GM19438 (cell line): Measurements from ENCODE around the gene CDH13.

ENCODE experiments used
- ATAC-seq: cut with Tn5 transposase; IDR thresholded peaks from one replicate; pipeline ENCODE4 v1.9.1; 2021; ENCODE audit warnings: low read depth; ENCODE audit not compliant: unreplicated experiment

The CDH13 gene

DNA sequence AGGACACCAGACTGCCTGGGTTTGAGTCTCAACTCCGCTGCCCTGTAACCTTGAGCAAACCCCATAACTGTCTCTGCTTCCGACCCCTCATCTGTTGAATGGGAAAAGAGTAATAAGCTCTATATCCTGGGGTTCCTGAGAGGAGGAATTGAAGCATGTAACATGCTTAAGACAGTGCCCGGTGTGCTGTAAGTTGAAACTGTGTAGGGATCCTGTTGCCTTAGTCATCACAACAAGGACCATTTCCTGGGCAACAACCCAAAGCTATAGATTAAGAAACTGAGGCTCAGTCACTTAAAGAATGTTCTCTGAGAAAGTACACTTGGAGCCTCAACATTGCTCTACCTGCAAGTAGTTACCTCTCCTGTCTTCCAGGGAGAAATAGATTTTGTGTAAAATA is 23.0 kb downstream of the CDH13 start:
- no peak for ATAC-seq

GRCh38 chr16:82650804-82651203 is 24.0 kb downstream of the CDH13 start:
- ATAC-seq: no peak

GRCh38 chr16:82651921-82652601 is 25.3 kb downstream of the CDH13 start:
- peak; percentile 37 for ATAC-seq

DNA sequence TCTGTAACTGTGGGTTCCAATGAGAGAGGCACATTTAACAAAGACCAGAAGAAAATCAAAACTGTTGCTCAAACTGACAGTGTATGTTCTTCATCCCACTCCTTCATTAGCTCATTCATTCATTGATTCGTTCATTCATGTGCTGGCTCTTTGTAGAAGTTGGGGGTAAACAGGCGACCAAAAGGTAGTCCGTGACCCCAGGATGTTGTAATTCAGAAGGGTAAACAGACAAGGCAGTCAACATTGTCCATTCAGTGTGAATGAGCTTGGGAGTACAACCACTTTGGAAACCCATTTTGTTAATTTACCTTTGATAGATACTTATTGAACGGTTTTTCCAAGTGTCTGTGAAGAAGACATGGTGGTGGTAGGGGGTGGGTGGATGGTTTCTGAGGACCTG is 26.1 kb downstream of the CDH13 start:
- ATAC-seq: no peak

- ATAC-seq: peak; percentile 76
Observed at GRCh38 chr16:82653550-82654511, 27.1 kb downstream of the CDH13 start.

DNA sequence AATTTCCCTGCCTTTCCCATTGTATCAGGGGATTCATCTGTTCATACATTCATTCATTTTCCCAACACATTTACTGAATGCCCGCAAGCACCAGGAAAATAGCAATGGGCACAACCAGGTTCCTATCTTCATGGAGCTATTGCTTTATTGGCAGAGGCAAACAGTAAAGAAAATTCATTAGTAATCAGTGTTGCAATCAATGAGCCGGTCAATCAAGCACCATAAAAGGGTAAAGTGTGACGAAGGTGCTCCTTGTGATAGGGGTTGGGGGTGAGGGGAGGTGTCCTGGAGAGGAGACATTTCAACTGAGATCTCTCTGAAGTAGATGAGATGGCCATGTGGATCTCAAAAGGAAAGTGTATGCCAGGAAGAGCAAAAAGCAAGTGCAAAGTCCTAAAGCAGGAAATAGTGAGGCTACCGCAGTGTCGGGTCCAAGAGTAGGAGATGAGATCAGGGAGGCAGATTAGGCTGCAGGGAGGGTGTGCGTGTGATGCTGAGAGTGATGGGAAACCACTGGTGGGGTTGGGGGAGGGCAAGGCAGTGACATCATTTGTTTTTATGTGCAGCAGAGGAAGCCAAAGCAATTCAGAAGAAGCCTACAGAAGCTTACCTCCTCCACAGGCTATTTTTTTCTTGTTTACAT is 28.4 kb downstream of the CDH13 start:
- ATAC-seq: no peak

- ATAC-seq: no peak
Observed at GRCh38 chr16:82655720-82656490, 29.1 kb downstream of the CDH13 start.

DNA sequence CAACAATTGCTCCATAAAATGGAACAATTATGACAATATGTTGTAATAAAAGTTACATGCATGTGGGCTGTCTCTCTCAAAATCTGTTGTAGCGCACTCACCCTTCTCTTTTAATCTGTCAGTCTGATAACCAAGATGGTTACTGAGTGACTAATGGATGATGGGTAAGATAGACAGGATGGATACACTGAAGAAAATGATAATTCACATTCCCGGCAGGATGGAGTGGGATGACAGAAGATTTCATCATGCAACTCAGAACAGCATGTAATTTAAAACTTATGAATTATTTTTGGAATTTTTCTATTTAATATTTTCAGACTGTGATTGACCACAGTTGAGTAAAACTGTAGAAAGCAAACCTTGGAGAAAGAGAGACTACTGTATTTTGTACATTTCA is 30.5 kb downstream of the CDH13 start:
- no peak for ATAC-seq

DNA sequence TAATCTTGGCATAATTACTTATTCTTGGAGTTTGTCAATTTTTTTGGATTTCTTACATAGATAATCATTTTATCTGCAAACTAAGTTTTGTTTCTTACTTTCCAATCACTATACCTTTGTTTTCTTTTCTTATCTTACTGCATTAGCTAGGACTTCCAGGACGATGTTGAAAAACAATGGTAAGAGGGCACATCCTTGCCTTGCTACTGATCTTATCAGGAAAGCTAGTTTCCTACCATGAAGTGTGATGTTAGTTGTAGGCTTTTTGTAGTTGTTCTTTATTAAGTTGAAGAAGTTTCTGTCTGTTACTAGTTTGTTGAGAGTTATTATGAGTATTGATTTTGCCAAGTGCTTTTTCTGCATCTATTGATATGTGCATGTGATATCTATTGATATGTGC is 31.0 kb downstream of the CDH13 start:
- no peak for ATAC-seq

- no peak for ATAC-seq
Observed at GRCh38 chr16:82658796-82659195, 32.0 kb downstream of the CDH13 start.

DNA sequence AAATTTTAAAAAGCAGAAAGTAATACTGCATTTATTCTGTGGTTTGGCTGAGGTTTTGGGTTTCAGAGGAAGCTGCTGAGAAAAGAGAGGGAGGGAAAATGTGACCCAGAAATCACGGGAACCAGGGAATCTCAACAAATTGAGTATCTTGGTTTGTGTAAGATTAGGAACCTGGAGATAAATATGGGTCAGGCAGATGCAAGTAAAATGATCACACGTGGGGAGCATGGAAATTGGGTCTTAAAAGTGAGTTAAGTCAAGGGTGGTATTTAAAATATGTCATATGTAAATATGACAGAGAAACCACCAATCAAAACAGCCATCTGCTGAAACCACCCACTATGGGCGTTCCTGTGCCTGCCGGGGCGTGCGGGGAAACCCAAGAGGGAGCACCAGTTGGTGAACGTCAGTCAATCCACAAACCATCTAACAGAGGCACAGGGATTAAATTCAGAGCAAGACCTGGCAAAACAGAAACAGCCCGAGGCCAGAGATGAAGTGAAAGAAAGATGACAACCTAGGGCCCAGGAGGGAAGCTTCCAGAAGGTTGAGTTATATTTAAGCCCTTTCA is 33.4 kb downstream of the CDH13 start:
- no peak for ATAC-seq

DNA sequence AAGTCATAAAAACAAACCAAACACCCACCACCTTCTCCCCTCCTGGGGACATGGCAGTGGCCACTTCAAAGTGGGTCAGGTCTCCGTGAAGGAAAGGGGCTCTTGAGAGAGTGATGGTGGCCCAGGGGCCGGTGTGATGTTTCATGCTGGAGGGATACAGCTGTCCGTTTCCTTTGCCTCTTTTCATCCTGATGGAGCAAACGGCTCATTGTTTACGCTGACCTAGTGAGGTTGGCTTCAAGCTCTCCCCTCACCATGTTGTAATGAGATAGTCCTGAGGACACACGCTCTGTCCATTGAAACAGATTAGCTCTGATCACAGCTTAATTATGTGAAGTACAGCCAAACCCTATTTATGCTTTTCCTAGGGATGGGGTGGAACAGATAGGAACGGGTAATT is 34.2 kb downstream of the CDH13 start:
- ATAC-seq: no peak

- no peak for ATAC-seq
Observed at GRCh38 chr16:82664181-82664580, 37.4 kb downstream of the CDH13 start.

DNA sequence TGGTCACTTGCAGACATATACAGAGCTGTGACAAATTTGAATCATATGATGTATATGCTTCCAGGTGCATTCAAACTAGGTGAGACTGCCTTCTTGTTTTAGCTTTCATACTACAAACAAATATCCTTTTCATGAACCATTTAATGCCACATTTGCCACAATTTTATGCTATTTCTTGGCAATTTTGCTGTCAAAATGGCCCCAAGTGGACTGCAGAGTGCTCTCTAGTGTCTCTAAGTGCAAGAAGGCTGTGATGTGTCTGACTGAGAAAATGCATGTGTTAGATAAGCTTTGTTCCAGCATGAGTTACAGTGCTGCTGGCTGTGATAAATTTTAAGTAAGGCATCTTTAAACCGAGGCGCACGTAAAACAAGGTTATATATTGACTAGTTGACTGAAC is 38.3 kb downstream of the CDH13 start:
- ATAC-seq: no peak

- ATAC-seq: no peak
Observed at GRCh38 chr16:82667437-82667836, 40.7 kb downstream of the CDH13 start.

DNA sequence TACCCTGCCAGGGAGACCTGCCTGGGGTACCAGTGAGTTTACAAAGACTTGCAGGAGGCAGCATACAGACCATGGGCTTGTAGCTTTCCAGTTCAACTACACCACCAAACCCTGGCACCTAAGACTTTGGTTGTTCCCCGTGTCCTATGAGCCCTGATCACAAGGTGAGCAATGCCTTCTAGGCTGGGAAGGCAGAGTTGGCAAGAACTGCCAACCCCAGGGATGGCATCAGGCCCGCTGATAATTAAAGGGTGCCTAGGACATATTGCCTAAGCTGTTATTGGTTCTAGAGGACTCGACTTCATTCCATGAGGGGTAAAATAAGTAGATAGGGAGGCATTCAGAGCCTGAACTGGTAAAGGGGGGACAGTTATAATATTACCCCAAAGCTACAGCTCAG is 41.3 kb downstream of the CDH13 start:
- ATAC-seq: no peak

DNA sequence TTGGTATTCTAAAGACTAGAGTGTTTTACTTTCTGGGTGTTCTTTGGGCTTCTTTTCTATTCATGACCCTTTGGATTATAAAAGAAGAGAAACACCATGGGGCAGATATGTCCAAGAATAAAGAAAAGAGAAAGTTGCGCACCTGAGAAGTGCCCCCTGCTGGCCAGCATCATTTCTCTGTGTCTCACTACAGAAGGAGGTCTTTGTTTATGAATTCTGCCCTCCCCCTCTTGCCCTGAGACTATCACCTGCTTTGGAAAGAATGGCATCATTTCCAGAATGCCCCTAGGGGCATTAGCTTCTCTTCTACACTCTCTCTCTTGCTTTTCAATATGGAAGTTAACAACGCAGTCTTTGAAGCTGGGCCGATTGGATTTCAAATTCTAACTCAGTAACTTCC is 45.0 kb downstream of the CDH13 start:
- no peak for ATAC-seq

GRCh38 chr16:82672676-82673075 is 45.9 kb downstream of the CDH13 start:
- no peak for ATAC-seq

DNA sequence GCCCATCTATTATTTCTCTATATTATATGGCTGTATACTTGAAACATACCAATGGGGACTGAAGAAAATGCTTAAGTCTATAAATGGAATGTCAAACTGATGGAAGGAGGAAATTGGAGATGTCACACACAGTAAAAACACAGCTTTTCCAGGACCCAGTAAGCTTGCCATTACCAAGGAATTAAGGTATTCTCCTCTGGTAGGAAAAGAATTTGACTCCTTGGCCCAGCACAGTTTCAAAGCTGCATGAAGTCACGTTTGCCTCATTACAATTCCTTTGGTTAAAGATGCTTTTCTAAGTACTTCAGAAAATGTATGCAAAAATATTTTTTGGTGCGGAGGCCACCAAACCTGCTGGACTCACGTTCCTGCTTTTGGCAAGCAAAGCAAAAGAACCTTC is 48.5 kb downstream of the CDH13 start:
- no peak for ATAC-seq

DNA sequence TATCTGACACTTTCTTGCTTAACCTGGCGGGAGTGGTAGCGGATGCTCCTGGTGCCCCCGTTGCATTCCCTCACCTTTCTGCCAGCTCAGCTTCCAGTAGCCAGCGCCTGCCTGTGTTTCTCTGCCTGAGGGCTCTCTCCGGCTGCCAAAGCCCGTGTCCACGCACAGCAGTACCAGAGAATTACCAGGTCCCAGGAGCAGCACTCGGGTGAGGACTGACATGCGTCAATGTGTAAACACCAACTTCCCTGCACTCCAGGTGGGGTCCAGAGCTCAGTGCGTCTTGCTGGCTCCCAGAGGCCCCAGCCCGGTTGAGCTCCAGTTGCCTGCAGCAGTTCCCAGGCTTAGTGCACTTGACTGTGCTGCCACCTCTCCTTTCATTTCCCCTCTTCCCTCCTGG is 54.8 kb downstream of the CDH13 start:
- ATAC-seq: no peak
